Measurements from ENCODE around the gene FGF5.

DNA sequence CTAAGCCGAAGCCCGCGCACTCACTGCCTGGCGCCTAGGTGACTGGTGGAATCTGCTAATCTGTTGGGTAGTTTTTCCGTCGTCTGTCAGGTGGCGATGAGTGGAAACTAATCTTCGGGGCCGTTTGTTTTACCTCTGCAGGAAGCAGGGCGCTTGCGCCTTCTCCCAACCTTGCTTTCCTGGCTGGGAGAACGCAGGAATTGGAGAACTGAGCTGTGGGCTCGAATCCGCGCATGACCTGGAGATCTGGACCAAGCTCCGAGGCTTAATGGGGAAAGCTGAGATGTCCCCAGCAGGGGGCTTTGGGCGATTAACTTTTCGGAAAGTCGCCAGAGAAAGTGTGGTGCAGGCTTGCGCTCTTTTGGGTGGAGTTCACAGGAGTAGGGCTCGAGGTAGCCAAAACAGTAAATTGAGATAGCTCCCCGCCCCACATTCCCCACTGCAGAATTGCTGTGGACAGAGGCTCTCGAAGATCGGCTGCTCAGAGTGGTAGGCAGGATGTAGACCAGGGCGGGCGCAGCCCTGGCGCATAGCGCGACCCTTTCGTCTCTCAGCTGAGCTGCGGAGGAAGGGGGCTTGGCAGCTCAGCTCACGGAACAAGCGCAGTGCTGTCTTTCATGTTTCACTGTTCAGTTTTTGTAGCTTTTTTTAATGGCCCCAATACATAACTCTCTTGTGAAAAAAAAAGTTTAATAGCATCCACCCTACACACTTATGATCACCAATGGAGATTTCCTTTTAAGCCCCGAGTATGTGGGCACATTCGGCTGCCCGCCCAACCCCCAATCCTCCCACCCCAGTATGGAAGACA is 2.7 kb upstream of the FGF5 start:
- TF ChIP-seq BHLHE40 (IDR thresholded peaks at IDR 0.05; ENCODE audit: borderline replicate concordance) (no peak), SP1 (IDR thresholded peaks at IDR 0.05) (no peak), FOXA1 (IDR thresholded peaks at IDR 0.05) (no peak), ELF4 (IDR thresholded peaks at IDR 0.05) (no peak), FOXM1 (IDR thresholded peaks at IDR 0.05; ENCODE audit: borderline replicate concordance) (no peak), ZNF384 (IDR thresholded peaks at IDR 0.05) (no peak), L3MBTL2 (conservative IDR thresholded peaks at IDR 0.05) (no peak), FOXK2 (IDR thresholded peaks at IDR 0.05) (no peak), NFRKB (IDR thresholded peaks at IDR 0.05) (no peak), TARDBP (IDR thresholded peaks at IDR 0.05) (no peak)
- TF ChIP-seq, protein P1, sequence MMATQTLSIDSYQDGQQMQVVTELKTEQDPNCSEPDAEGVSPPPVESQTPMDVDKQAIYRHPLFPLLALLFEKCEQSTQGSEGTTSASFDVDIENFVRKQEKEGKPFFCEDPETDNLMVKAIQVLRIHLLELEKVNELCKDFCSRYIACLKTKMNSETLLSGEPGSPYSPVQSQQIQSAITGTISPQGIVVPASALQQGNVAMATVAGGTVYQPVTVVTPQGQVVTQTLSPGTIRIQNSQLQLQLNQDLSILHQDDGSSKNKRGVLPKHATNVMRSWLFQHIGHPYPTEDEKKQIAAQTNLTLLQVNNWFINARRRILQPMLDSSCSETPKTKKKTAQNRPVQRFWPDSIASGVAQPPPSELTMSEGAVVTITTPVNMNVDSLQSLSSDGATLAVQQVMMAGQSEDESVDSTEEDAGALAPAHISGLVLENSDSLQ (IDR thresholded peaks at IDR 0.05), result no peak
